Ovary (tissue), 3 donors: ENCODE results near the gene ALDH3A1.

Experiments used
- EP300 ChIP-seq: sonication (generic); formaldehyde crosslinking; IDR thresholded peaks from one replicate; pipeline ENCODE4 v1.6.1; 2017; ENCODE audit warnings: antibody characterized with exemption
- POLR2A ChIP-seq: fragments of 450-650 bp; IDR thresholded peaks from one replicate; pipeline ENCODE4 v1.6.1; 2017; ENCODE audit warnings: antibody characterized with exemption, mild to moderate bottlenecking, moderate library complexity
- TF ChIP-seq, protein P1 (sequence below), 3 donors: fragments of 450-650 bp in 2 of 3; fragments of 200-600 bp in 1 of 3; IDR thresholded peaks; one replicate each; pipeline versions ENCODE4 v1.5.1 to v1.8.0; 2016 to 2022; ENCODE audit warnings: antibody characterized with exemption in 3 of 3, mild to moderate bottlenecking in 1 of 3
- donor health status: DM: no; HTN: no; CAD: no.

DNA sequence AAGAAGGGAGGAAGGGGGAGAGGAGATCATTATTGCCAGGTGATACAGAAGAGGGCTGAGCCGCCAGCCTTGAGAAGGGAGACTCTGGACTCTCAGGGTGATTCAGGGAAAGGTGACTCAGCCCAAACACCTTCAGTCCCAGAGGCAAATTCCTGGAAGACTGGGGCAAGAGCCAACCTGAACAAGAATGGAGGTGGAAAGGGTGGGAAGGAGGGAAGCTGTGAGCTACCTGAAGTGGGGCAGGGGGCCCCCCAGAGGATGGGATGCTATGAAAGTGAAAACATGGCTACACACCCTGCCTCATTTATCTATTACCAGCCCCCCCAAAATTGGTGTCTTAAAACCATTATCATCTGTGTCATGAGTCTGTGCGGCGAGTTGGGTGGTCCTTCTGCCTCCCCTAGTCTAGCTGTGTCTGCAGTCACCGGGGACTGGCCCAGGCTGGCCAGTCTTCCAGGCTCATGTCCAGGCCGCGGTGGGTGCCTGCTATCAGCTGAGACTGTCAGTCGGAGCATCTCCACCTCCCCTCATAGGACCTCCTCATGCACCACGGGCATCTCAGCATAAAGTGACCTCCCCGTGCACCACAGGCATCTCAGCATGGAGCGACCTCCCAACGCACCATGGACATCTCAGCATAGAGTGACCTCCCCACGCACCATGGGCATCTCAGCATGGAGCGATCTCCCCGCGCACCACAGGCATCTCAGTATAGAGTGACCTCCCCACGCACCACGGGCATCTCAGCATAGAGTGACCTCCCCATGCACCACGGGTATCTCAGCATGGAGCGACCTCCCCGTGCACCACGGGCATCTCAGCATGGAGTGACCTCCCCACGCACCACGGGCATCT is 28.5 kb downstream of the ALDH3A1 start:
- TF ChIP-seq, protein P1, sequence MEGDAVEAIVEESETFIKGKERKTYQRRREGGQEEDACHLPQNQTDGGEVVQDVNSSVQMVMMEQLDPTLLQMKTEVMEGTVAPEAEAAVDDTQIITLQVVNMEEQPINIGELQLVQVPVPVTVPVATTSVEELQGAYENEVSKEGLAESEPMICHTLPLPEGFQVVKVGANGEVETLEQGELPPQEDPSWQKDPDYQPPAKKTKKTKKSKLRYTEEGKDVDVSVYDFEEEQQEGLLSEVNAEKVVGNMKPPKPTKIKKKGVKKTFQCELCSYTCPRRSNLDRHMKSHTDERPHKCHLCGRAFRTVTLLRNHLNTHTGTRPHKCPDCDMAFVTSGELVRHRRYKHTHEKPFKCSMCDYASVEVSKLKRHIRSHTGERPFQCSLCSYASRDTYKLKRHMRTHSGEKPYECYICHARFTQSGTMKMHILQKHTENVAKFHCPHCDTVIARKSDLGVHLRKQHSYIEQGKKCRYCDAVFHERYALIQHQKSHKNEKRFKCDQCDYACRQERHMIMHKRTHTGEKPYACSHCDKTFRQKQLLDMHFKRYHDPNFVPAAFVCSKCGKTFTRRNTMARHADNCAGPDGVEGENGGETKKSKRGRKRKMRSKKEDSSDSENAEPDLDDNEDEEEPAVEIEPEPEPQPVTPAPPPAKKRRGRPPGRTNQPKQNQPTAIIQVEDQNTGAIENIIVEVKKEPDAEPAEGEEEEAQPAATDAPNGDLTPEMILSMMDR (IDR thresholded peaks at IDR 0.05): no peak
- TF ChIP-seq EP300 (no peak), POLR2A (no peak)
